GM19324 (cell line): ENCODE data around the gene MEGF6.

Experiments used
- ATAC-seq: cut with Tn5 transposase; IDR thresholded peaks from one replicate; pipeline ENCODE4 v1.9.1; 2021; ENCODE audit warnings: mild to moderate bottlenecking, moderate library complexity; ENCODE audit not compliant: unreplicated experiment, low FRiP score

MEGF6 gene

GRCh38 chr1:3529099-3529729, 82.1 kb downstream of the MEGF6 start:
- ATAC-seq, result no peak

GRCh38 chr1:3527774-3528173, 83.5 kb downstream of the MEGF6 start:
- ATAC-seq, result no peak

DNA sequence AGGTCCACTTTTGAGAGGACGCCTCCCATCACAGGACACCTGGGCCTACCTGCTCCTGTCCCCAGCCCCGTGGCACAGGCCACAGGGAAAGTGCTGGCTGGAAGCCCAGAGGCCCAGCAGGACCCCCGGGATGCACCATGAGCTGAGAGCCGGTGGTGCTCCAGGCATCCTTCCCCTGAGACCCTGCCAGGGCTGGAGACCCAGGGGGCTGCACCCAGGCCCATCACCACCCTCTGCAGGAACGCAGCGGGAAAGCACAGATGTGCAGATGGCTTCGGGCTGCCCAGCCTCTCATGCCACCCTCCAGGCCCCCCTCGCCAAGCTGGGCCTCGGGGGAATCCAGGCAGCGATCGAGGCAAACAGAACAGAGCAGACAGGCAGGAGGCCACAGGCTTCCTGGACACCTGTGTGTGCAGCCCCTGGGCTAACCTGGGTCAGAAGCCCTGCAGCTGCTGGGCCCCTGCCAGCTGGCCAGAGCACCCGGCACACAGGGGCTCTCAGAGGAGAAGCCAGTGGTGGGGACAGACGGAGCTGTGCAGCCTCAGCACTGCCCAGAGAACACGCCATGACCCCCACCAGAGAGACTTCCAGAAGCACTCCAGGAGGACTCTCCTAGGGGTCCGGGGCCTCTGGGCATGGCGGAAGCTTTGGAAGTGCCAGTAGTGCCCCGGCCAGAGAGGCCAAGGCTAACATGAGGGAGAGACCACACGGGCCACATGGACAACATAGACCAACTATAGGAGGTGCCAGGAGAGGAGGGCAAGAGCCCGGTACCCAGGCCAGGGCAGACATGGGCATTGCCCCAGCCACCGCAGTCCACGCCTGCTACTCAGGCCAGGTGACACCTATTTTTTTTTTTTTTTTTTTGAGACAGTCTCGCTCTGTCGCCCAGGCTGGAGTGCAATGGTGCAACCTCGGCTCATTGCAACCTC, 85.5 kb downstream of the MEGF6 start:
- ATAC-seq, result no peak

GRCh38 chr1:3524556-3525203, 86.6 kb downstream of the MEGF6 start:
- ATAC-seq, result no peak

- no peak for ATAC-seq
Measured at GRCh38 chr1:3523980-3524379, 87.3 kb downstream of the MEGF6 start.

GRCh38 chr1:3522564-3523265, 88.6 kb downstream of the MEGF6 start:
- no peak for ATAC-seq

- no peak for ATAC-seq
Measured at GRCh38 chr1:3522112-3522511, 89.2 kb downstream of the MEGF6 start.

DNA sequence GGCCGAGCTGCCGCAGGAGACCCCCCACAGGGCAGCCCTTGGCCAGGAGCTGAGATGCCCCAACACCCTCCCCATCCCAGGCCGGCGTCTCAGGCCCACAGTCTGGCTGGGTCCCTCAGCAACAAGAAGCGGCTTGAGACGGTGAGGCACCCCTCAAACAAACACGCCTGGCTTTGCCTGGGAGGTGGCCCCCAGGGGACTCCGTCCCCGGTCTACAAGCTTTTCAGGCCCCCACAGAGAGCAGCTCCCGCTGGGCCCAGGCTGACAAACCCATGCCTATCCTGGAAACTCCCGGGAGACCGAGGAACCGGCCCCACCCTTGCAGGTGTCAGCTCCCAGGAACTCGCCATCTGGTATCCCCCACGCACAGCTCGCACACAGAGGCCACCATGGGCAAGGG, 89.9 kb downstream of the MEGF6 start:
- no peak for ATAC-seq

GRCh38 chr1:3520419-3521378, 90.6 kb downstream of the MEGF6 start:
- no peak for ATAC-seq

DNA sequence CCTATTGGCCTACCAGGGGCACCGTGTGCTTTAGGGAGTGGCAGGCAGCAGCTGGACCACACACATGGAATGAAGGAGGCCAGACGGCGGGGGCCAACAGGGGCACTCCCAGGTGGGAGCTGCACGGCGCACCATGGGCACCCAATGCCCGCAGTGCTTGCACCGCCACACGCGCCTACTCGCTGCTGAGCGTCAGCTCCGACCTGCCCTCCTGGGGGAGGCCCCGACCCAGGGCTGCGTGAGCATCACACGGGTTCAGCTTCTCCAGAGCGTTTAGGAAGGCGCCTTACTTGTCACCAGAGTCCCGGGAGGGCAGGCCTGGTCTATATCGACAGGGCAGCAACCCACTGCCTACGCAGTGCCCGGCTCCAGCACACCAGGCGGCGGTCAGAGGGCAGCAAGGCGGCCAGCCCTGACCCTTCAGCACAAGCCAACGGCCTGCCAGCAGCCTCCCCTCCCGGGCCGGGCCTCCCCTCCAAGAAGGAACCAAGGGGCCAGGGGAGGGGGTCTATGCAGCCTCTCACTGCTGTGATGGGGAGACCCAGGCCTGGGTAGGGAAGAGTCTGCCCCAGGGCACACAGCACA, 91.9 kb downstream of the MEGF6 start:
- no peak for ATAC-seq

DNA sequence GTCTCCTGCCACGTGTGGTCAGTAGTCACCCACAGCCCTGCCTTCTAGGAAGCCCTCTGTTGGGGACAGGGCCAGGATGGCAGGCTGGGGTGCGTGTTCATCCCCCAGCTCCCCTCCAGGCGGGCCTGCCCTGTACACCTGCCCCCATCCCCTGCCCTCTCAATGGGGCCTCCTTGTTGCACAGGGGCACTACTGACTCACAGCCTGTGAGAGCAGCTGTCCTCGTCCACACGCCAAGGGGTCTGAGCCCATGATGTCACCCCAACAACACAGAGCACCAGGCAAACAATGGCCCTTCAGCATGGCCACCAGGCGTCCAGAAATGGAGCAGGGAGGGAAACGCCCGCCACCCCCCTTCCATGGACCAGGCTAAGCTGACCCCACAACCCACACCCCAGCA, 92.6 kb downstream of the MEGF6 start:
- no peak for ATAC-seq

DNA sequence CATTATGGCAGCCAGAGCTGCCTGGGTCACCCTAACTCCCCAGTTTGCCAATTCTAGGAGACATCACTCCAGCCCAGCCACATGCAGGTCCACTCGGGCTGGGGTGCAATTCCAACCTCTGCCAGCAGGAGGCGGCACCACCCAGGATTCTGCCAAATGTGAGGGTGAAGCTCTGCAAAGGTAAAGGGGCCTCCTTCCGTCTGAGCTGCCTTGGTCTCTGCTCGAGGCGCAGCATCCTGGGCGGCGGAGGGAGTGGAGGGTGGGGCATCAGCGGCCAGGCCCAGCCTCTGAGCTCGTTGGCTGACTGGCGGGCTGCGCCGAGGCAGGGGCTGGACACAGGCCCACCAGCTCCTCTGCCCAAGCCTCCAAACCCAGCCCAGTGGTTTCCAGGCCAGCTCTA, 93.1 kb downstream of the MEGF6 start:
- ATAC-seq, result no peak

DNA sequence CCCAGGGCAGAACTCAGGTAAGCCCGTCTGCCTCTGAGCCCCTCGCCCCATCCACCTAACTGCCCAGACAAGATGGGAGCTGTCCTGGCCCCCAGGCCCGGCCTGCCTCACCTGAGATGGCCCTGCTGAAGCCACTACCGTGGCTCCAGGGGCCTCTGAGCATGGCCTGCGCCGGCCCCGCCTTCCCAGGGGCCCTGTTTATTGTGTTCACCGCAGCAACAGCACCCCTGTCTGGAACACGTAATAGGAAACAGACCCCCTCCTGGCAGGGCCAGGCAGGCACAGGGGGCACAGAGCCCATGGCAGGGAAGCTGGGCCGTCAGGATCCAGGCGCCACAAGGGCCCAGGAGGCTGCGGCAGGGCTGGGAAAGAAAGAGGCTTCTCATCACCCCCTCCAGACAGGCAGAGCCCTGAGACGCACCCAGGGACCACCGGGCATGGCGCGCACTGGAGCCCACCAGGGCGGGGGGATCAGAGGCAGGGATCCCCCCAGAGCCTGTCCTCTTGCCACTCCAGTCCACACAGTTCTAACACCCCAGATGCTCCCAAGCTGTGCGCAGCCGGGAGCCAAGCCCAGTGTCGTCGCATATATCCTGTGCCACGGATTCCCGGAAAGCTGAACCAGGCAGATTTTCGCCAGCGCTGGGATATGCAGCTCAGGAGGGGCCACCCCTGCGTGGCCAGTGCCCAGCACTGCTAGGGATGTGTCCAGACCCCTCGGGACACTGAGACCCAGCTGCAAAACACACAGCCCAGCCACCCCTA, 94.2 kb downstream of the MEGF6 start:
- no peak for ATAC-seq

- ATAC-seq, result no peak
Measured at GRCh38 chr1:3516481-3516869, 94.8 kb downstream of the MEGF6 start.

GRCh38 chr1:3515774-3516480, 95.4 kb downstream of the MEGF6 start:
- ATAC-seq, result no peak

- no peak for ATAC-seq
Measured at GRCh38 chr1:3515272-3515671, 96.0 kb downstream of the MEGF6 start.

DNA sequence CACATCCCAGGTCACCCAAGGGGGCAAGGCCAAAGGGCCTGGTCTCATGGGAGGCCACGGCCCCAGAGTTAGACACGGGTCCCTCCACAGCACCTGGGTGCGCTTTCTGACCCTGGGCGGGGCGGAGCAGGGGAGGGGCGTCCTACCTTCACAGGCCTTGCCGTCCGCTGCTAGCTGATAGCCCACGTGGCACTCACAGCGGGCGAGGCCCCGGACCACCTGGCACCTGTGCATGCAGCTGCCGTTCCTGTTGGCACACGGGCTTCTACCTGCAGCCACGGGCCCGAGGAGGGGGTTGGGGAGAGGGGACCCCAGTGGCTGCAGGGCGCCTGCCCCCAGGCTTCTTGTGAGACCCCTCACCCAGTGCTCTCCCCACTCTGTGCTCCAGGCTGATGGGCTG, 96.9 kb downstream of the MEGF6 start:
- ATAC-seq, result no peak

DNA sequence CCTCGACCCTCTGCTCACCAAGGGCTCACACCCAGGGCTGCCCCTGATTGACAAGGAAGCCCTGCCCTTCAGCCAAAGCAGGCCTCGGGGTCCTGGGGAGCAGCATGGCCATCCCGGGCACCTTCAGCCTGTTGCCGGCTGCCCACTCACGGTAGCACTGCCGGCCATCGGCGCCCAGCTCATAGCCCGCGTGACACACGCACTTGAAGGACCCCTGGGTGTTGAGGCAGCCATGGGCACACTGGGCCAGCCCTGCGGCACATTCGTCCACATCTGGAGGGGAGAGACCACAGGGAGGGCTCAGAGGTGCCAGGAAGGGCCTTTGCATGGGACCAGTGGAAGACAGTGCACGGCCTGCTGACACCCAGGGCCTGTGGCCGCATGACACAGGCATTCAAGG, 99.5 kb downstream of the MEGF6 start:
- no peak for ATAC-seq
